GM12878 (cell line): ENCODE results near the gene C19orf73.

Experiments used
- ATF7 ChIP-seq: fragments of 450-650 bp; IDR thresholded peaks from 2 replicates; pipeline ENCODE4 v1.6.1; 2016; ENCODE audit warnings: low read depth, mild to moderate bottlenecking
- BCL11A ChIP-seq: IDR thresholded peaks from 2 replicates; pipeline ENCODE4 v1.6.1; 2011; ENCODE audit warnings: low read depth, low read length
- GABPA ChIP-seq: IDR thresholded peaks from 2 replicates; pipeline ENCODE4 v1.6.1; 2014; ENCODE audit warnings: antibody characterized with exemption, low read depth, mild to moderate bottlenecking, inconsistent platforms
- HCFC1 ChIP-seq: fragments of 150-350 bp; IDR thresholded peaks from 2 replicates; pipeline ENCODE4 v1.6.1; 2014; ENCODE audit warnings: low read length
- NFYB ChIP-seq: IDR thresholded peaks from 2 replicates; pipeline ENCODE4 v1.6.1; 2011; ENCODE audit warnings: low read depth, mild to moderate bottlenecking, low read length, improper control_type of control experiment, moderate library complexity; ENCODE audit not compliant: insufficient read depth
- POLR2A ChIP-seq: IDR thresholded peaks from 2 replicates; pipeline ENCODE4 v1.6.1; 2011; ENCODE audit warnings: low read depth, mild to moderate bottlenecking, low read length
- ZNF384 ChIP-seq: IDR thresholded peaks from 2 replicates; pipeline ENCODE4 v1.6.1; 2012; ENCODE audit warnings: low read depth, mild to moderate bottlenecking, low read length, improper control_type of control experiment, borderline replicate concordance
- TF ChIP-seq, protein P1 (sequence below), 3 experiments: IDR thresholded peaks in 2 of 3; conservative IDR thresholded peaks in 1 of 3; 2 replicates each; pipeline ENCODE4 v1.5.1; 2011; ENCODE audit warnings: low read depth in 3 of 3, low read length in 3 of 3, mild to moderate bottlenecking in 3 of 3, control low read depth in 2 of 3, moderate library complexity in 2 of 3, inconsistent platforms in 1 of 3, mixed read lengths in 1 of 3; ENCODE audit not compliant: control insufficient read depth in 2 of 3, insufficient read depth in 1 of 3; ENCODE audit errors: extremely low read depth in 1 of 3
- TF ChIP-seq, protein P2 (sequence below): IDR thresholded peaks from 2 replicates; pipeline ENCODE4 v1.6.1; 2011; ENCODE audit warnings: low read depth, mild to moderate bottlenecking, low read length, moderate library complexity, borderline replicate concordance; ENCODE audit errors: extremely low read depth
- TF ChIP-seq, protein P3 (sequence below): fragments of 450-650 bp; IDR thresholded peaks from 2 replicates; pipeline ENCODE4 v1.6.1; 2016; ENCODE audit warnings: mild to moderate bottlenecking

DNA sequence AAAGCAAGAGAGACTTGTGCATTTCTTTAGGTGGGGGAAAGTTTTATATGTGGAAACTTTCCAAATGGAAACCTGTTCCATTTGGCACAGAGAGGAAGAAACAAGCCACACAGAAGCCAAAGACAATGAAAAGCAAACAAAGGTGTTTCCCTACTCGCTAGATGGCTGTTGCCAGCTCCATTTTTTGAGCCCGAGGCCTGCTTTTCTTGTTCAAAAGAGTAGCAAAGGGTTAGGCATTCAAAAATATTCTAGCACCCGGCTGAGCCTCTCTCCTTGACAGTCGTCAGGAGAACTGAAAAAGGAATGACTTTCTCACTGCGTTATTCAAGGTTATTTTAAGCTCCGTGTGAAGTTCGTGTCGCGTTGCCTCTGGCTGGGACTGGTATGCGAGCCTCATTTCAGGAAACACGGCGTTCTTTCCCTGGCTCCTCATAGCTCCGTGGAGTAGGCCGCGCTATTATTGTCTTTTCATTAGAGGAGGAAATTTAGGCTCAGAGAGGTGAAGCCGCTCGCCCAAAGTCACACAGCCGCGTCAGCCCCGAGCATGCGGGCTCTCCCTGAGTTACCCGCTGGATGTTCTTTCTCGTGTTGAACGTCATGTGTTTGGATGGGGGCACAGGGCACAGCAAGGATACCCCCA is 46.3 kb upstream of the C19orf73 start:
- TF ChIP-seq, protein P1, sequence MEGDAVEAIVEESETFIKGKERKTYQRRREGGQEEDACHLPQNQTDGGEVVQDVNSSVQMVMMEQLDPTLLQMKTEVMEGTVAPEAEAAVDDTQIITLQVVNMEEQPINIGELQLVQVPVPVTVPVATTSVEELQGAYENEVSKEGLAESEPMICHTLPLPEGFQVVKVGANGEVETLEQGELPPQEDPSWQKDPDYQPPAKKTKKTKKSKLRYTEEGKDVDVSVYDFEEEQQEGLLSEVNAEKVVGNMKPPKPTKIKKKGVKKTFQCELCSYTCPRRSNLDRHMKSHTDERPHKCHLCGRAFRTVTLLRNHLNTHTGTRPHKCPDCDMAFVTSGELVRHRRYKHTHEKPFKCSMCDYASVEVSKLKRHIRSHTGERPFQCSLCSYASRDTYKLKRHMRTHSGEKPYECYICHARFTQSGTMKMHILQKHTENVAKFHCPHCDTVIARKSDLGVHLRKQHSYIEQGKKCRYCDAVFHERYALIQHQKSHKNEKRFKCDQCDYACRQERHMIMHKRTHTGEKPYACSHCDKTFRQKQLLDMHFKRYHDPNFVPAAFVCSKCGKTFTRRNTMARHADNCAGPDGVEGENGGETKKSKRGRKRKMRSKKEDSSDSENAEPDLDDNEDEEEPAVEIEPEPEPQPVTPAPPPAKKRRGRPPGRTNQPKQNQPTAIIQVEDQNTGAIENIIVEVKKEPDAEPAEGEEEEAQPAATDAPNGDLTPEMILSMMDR (IDR thresholded peaks at IDR 0.05 in 2 of 3, conservative IDR thresholded peaks at IDR 0.05 in 1 of 3; ENCODE audit: control insufficient read depth in 2 of 3, extremely low read depth in 1 of 3, insufficient read depth in 1 of 3, low read depth in 3 of 3, low read length in 3 of 3): no peak
- TF ChIP-seq POLR2A (no peak), NFYB (no peak), BCL11A (no peak), ZNF384 (no peak), ATF7 (no peak), GABPA (no peak), HCFC1 (no peak)
- TF ChIP-seq, protein P2, sequence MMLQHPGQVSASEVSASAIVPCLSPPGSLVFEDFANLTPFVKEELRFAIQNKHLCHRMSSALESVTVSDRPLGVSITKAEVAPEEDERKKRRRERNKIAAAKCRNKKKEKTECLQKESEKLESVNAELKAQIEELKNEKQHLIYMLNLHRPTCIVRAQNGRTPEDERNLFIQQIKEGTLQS: no peak
- TF ChIP-seq, protein P3, sequence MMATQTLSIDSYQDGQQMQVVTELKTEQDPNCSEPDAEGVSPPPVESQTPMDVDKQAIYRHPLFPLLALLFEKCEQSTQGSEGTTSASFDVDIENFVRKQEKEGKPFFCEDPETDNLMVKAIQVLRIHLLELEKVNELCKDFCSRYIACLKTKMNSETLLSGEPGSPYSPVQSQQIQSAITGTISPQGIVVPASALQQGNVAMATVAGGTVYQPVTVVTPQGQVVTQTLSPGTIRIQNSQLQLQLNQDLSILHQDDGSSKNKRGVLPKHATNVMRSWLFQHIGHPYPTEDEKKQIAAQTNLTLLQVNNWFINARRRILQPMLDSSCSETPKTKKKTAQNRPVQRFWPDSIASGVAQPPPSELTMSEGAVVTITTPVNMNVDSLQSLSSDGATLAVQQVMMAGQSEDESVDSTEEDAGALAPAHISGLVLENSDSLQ: no peak
